H1 (cell line): ENCODE results near the gene LIMK2.

ENCODE experiments used
- BRCA1 ChIP-seq: IDR thresholded peaks from 2 replicates; pipeline ENCODE4 v1.6.1; 2012; ENCODE audit warnings: low read depth, low read length, improper control_type of control experiment
- CHD2 ChIP-seq: IDR thresholded peaks from 2 replicates; pipeline ENCODE4 v1.6.1; 2012; ENCODE audit warnings: low read length, improper control_type of control experiment
- EGR1 ChIP-seq: IDR thresholded peaks from 2 replicates; pipeline ENCODE4 v1.6.1; 2011; ENCODE audit warnings: low read depth, low read length, borderline replicate concordance
- EZH2 ChIP-seq: fragments of 200-600 bp; sonication (generic); IDR thresholded peaks from 2 replicates; pipeline ENCODE4 v1.7.1; 2012; ENCODE audit warnings: low read depth, mild to moderate bottlenecking, moderate library complexity, low read length, inconsistent platforms; ENCODE audit not compliant: severe bottlenecking
- POLR2A ChIP-seq, 2 experiments: IDR thresholded peaks; 1 replicate in 1 of 2; 2 replicates in 1 of 2; pipeline ENCODE4 v1.6.1; 2011; ENCODE audit warnings: low read depth in 2 of 2, low read length in 2 of 2, mild to moderate bottlenecking in 2 of 2; ENCODE audit errors: control extremely low read depth in 1 of 2
- SIN3A ChIP-seq, 2 experiments: IDR thresholded peaks in 1 of 2; conservative IDR thresholded peaks in 1 of 2; 2 replicates each; pipeline ENCODE4 v1.6.1; 2011 to 2012; ENCODE audit warnings: low read length in 2 of 2, improper control_type of control experiment in 1 of 2, low read depth in 1 of 2, mild to moderate bottlenecking in 1 of 2
- TCF12 ChIP-seq: IDR thresholded peaks from 2 replicates; pipeline ENCODE4 v1.6.1; 2011; ENCODE audit warnings: low read depth, mild to moderate bottlenecking, low read length
- TF ChIP-seq, protein P1 (sequence below), 3 experiments: IDR thresholded peaks; 1 replicate in 2 of 3; 2 replicates in 1 of 3; pipeline versions ENCODE4 v1.5.1 to v1.6.1; 2011; ENCODE audit warnings: low read length in 3 of 3, mild to moderate bottlenecking in 3 of 3, inconsistent platforms in 2 of 3, low read depth in 1 of 3, moderate library complexity in 1 of 3; ENCODE audit not compliant: insufficient read depth in 1 of 3; ENCODE audit errors: control extremely low read depth in 1 of 3

DNA sequence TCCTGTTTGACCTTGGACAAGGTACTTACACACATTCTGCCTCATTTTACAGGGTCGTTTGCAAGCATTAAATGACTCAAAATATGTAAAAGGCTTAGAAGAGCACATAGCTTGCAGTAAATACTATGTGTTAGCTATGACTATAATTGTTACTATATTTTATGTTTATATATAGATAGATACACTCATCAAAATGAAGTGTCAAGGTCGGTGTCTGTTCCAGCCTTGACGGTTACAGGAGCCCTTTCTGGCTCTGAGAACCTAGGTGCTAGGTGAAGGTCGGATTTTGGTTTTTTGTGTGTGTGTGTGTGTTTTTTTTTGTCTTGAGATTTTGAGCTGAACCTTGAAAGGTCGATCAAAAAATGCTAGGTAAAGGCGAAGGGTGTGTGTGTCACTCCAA lies 24.5 kb upstream of the LIMK2 start:
- no peak for TF ChIP-seq TCF12
- TF ChIP-seq POLR2A (IDR thresholded peaks at IDR 0.05; ENCODE audit: control extremely low read depth in 1 of 2, low read depth in 2 of 2, low read length in 2 of 2): no peak
- no peak for TF ChIP-seq BRCA1
- TF ChIP-seq SIN3A (conservative IDR thresholded peaks at IDR 0.05 in 1 of 2, IDR thresholded peaks at IDR 0.05 in 1 of 2; ENCODE audit: low read depth in 1 of 2, low read length in 2 of 2): no peak
- TF ChIP-seq EZH2: no peak
- TF ChIP-seq CHD2: no peak
- TF ChIP-seq EGR1: no peak
- TF ChIP-seq, protein P1, sequence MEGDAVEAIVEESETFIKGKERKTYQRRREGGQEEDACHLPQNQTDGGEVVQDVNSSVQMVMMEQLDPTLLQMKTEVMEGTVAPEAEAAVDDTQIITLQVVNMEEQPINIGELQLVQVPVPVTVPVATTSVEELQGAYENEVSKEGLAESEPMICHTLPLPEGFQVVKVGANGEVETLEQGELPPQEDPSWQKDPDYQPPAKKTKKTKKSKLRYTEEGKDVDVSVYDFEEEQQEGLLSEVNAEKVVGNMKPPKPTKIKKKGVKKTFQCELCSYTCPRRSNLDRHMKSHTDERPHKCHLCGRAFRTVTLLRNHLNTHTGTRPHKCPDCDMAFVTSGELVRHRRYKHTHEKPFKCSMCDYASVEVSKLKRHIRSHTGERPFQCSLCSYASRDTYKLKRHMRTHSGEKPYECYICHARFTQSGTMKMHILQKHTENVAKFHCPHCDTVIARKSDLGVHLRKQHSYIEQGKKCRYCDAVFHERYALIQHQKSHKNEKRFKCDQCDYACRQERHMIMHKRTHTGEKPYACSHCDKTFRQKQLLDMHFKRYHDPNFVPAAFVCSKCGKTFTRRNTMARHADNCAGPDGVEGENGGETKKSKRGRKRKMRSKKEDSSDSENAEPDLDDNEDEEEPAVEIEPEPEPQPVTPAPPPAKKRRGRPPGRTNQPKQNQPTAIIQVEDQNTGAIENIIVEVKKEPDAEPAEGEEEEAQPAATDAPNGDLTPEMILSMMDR (IDR thresholded peaks at IDR 0.05; ENCODE audit: control extremely low read depth in 1 of 3, insufficient read depth in 1 of 3, low read depth in 1 of 3, low read length in 3 of 3): no peak
